CD4-positive, alpha-beta T cell treated with Interleukin-1 beta for 1 hour (primary cell): Measurements from ENCODE around the gene CPXM2.
"Not testable (repeated sequence)": the region's sequence is repeated elsewhere in the genome, so short reads cannot be mapped to it uniquely, and the experiment has no call there.

Experiments used
- DNase-seq, 2 donors: peaks; one replicate each; pipeline ENCODE4 v3.0.0-alpha.2; 2020 to 2022

CPXM2 gene

GRCh38 chr10:123766012-123766411, 125.6 kb downstream of the CPXM2 start:
- no peak for DNase-seq

- DNase-seq = no peak
Measured at GRCh38 chr10:123761666-123762230, 129.9 kb downstream of the CPXM2 start.

- DNase-seq = no peak
Measured at GRCh38 chr10:123761038-123761428, 130.6 kb downstream of the CPXM2 start.

- DNase-seq = no peak
Measured at GRCh38 chr10:123760356-123761037, 131.1 kb downstream of the CPXM2 start.

GRCh38 chr10:123759501-123760031, 132.0 kb downstream of the CPXM2 start:
- no peak for DNase-seq

- no peak for DNase-seq
Measured at GRCh38 chr10:123759041-123759440, 132.6 kb downstream of the CPXM2 start.

GRCh38 chr10:123757853-123758252, 133.8 kb downstream of the CPXM2 start:
- DNase-seq = no peak

- no peak for DNase-seq
Measured at GRCh38 chr10:123755061-123755460, 136.5 kb downstream of the CPXM2 start.

- DNase-seq = no peak
Measured at GRCh38 chr10:123754123-123754522, 137.5 kb downstream of the CPXM2 start.

GRCh38 chr10:123751342-123752134, 140.1 kb downstream of the CPXM2 start:
- DNase-seq = no peak

GRCh38 chr10:123750901-123751300, 140.7 kb downstream of the CPXM2 start:
- no peak for DNase-seq

GRCh38 chr10:123748711-123749110, 142.9 kb downstream of the CPXM2 start:
- DNase-seq = no peak

GRCh38 chr10:123747426-123747825, 144.2 kb downstream of the CPXM2 start:
- DNase-seq = no peak

GRCh38 chr10:123746942-123747341, 144.7 kb downstream of the CPXM2 start:
- DNase-seq = no peak

- DNase-seq = no peak
Measured at GRCh38 chr10:123746520-123746919, 145.1 kb downstream of the CPXM2 start.

GRCh38 chr10:123746061-123746460, 145.5 kb downstream of the CPXM2 start:
- DNase-seq = no peak

- no peak for DNase-seq
Measured at GRCh38 chr10:123744224-123744536, 147.4 kb downstream of the CPXM2 start.

GRCh38 chr10:123743441-123744223, 148.0 kb downstream of the CPXM2 start:
- no peak for DNase-seq

GRCh38 chr10:123742751-123743440, 148.7 kb downstream of the CPXM2 start:
- DNase-seq = no peak

- no peak for DNase-seq
Measured at GRCh38 chr10:123741711-123742110, 149.9 kb downstream of the CPXM2 start.

- DNase-seq = no peak
Measured at GRCh38 chr10:123741146-123741545, 150.5 kb downstream of the CPXM2 start.

- not testable (repeated sequence) for DNase-seq
Measured at GRCh38 chr10:123736917-123737316, 154.7 kb downstream of the CPXM2 start.

- no peak for DNase-seq
Measured at GRCh38 chr10:123729523-123729922, 162.1 kb downstream of the CPXM2 start.
